Psoas muscle (tissue), 8 donors: ENCODE data around the gene HMX2. TPM values are rescaled to one million over a fixed set of nuclear protein-coding genes. Genes with fewer than 3 reads are reported as not detected.

Experiments
- ATAC-seq, 4 donors: fragments of 200-7000 bp; cut with Tn5 transposase; one replicate each; pipeline ENCODE4 v1.9.1; 2020; ENCODE audit warnings: moderate library complexity in 3 of 4, mild to moderate bottlenecking in 2 of 4
- DNase-seq, 2 donors: peaks; one replicate each; pipeline ENCODE4 v3.0.0-alpha.2; 2020
- H3K27ac ChIP-seq: fragments of 200-600 bp; one replicate; pipeline ENCODE4 v1.8.0; 2022
- H3K27me3 ChIP-seq, 3 donors: fragments of 200-600 bp in 1 of 3; one replicate each; pipeline versions ENCODE4 v1.6.1 to v1.8.0; 2013 to 2022; ENCODE audit warnings: low read length in 2 of 3, mild to moderate bottlenecking in 2 of 3, moderate library complexity in 1 of 3; ENCODE audit not compliant: insufficient read depth in 3 of 3
- H3K36me3 ChIP-seq, 2 donors: fragments of 200-600 bp in 1 of 2; one replicate each; pipeline versions ENCODE4 v1.6.1 to v1.8.0; 2013 to 2022; ENCODE audit warnings: low read depth in 1 of 2, mild to moderate bottlenecking in 1 of 2, moderate library complexity in 1 of 2; ENCODE audit not compliant: insufficient read depth in 1 of 2
- H3K4me1 ChIP-seq: fragments of 200-600 bp; one replicate; pipeline ENCODE4 v1.8.0; 2022
- H3K4me3 ChIP-seq: fragments of 200-600 bp; one replicate; pipeline ENCODE4 v1.8.0; 2022; ENCODE audit warnings: mild to moderate bottlenecking
- H3K9me3 ChIP-seq: fragments of 200-600 bp; one replicate; pipeline ENCODE4 v1.8.0; 2022
- CTCF ChIP-seq: fragments of 200-600 bp; IDR thresholded peaks from one replicate; pipeline ENCODE4 v1.8.0; 2022; ENCODE audit warnings: antibody characterized with exemption
- WGBS, 3 donors: extraction: QIAGEN DNeasy Blood & Tissue Kit; methylation state at CpG; one replicate each; pipeline versions ENCODE4 v1.1.6 to v1.1.7; 2013; 5-methylcytosine and 5-hydroxymethylcytosine counted together
- intact Hi-C, 2 donors: fragments of 100-400 bp; cut with DNase I; formaldehyde crosslinking; loops; one replicate each; pipeline versions ENCODE4 v1.11.0 to v1.14.2; 2022
- polyA plus RNA-seq, 3 donors: library from polyadenylated mRNA; stranded (reverse); fragments of 200-250 nt; gene quantifications; one replicate each; pipeline ENCODE4 v1.2.3, GENCODE V29; 2013
- total RNA-seq, 4 donors: library from RNA; stranded (reverse); fragmentation: NEBNext Ultra II Directional in 2 of 4; extraction: Animal tissue kit (Norgen Biotek cat#: 25700) in 2 of 4; gene quantifications; one replicate each; pipeline versions ENCODE4 v1.2.1 to v1.2.4, GENCODE V29; 2021 to 2023
- donor health status: healthy with polysubstance abuse.
- donor health status: DM: no; HTN: no; CAD: no; lungs with moderate emphysema.
- donor health status: Bipolar disorder and iron deficiency.
- donor health status: healthy.
- donor health status: DM: yes; HTN: yes; CAD: no.
- donor health status: DM: no; HTN: no; CAD: no.
- donor health status: DM: no; HTN: no; CAD: no.
- donor health status: DM: yes; HTN: yes; CAD: no.

HMX2 gene
- total and polyA plus RNA-seq, 7 donors = not detected

DNA sequence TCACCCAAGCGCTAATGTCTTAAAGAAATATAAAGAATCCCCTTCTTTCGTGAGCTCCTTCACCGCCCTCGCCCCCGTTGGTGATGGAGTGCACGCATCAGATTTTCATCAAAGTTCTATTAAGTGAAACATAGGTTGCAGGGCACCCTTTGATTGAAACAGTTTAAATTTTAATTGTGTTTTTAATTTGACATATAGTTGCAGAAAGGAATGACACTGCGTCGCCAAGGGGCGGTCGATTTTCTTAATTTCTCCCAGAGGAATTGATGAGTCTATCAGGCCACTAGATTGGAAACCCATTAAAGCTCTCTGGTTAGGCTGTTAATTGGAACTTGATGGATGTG lies 4.1 kb upstream of the HMX2 start:
- no peak overlapping the region for H3K4me3 ChIP-seq
- intact Hi-C loops = no loop called here
- H3K27ac ChIP-seq = no peak overlapping the region
- WGBS, 3 donors = 10 to 17% (median 10%) methylated on average over 10 of the region's 10 CpGs
- DNase-seq = no peak
- H3K36me3 ChIP-seq = no peaks in the 10 kb centered on the region
- H3K27me3 ChIP-seq = peaks cover 0 to 100% (median 69%) of the 10 kb centered on the region in 3 donors
- ATAC-seq = no peak
- TF ChIP-seq CTCF = no peak
- H3K4me1 ChIP-seq = peaks cover 5% of the 10 kb centered on the region
- no peaks in the 10 kb centered on the region for H3K9me3 ChIP-seq

DNA sequence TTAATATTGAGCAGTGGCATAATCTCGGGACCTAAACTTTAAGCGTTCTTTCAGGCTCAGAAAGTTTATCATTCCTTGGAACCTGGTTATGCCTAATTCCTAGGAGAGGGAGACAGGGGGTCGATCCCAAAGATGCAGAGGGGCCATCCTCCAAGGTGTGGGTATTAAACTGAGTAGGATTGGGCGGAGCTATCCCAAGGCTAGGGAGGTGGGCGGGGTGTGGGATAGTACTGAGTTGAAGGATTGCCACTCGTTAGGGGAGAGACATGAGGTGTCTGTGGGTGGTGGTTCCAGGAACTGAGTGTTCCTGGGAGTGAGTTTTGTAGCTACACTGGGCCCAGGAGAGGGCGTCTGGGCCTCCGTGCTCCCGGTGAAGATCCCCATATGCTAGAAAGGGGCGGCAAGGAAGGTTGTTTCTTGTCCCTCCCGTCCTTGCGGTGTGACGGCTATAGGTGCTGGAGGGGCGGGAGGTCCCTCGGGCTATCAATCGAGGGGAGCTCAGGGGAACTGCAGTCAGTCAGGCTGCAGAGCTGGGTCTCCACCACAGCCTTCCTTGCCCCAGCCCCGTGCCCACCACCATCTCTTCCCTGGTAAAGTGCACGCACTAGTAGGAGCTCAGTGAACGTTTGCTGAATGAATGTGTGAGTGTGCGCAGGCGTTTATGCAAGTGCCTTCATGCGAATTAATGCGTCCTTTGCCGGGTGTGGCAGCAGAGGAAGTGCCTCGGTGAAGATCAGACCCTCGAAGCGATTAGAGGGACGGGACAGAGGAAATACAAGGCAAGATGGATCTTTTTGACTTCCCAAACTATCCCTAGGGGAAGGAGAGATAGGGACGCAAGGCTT lies 3.0 kb upstream of the HMX2 start:
- intact Hi-C loops = no loop called here

DNA sequence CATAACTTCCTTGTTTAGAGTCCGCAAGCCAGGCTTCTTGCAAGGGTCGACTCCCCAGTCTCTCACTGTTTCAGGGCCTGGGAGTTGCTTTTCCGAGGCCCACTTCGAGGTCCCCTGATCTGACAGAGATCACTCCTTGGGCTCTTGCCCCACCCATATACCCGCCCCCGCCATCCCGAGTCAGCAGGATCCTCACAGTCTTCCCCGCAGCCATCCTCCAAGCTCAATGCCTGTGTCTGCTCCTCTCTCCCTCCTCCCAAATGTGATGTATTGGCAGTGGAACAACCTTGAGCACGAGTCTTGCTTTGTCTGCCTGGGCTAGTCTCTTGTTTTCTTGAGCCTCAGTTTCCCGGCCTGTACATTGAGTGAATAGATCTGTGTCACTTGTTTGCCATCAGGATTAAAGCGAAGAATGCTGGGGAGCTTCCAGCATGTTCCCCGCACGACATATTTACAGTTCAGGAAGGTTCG lies 2.4 kb upstream of the HMX2 start:
- no peaks in the 10 kb centered on the region for H3K36me3 ChIP-seq
- H3K27me3 ChIP-seq = peaks cover 0 to 100% (median 75%) of the 10 kb centered on the region in 3 donors
- DNase-seq (no peak), ATAC-seq (no peak)
- peaks cover 17% of the 10 kb centered on the region for H3K4me1 ChIP-seq
- no peak for TF ChIP-seq CTCF
- no peaks in the 10 kb centered on the region for H3K9me3 ChIP-seq
- WGBS, 3 donors = 5% methylated on average over 14 of the region's 14 CpGs
- H3K4me3 ChIP-seq = no peak overlapping the region
- intact Hi-C loops = no loop called here
- H3K27ac ChIP-seq = no peak overlapping the region

More for the DNA sequence above, 3.0 kb upstream of the HMX2 start:
- 2 to 4% (median 3%) methylated on average over 29 of the region's 29 CpGs for WGBS, 3 donors
- no peak for ATAC-seq
- no peak for DNase-seq
- H3K4me3 ChIP-seq = no peak overlapping the region
- no peaks in the 10 kb centered on the region for H3K9me3 ChIP-seq
- no peaks in the 10 kb centered on the region for H3K36me3 ChIP-seq
- H3K4me1 ChIP-seq = peaks cover 10% of the 10 kb centered on the region
- no peak overlapping the region for H3K27ac ChIP-seq
- H3K27me3 ChIP-seq = peaks cover 0 to 100% (median 77%) of the 10 kb centered on the region in 3 donors
- TF ChIP-seq CTCF = no peak

DNA sequence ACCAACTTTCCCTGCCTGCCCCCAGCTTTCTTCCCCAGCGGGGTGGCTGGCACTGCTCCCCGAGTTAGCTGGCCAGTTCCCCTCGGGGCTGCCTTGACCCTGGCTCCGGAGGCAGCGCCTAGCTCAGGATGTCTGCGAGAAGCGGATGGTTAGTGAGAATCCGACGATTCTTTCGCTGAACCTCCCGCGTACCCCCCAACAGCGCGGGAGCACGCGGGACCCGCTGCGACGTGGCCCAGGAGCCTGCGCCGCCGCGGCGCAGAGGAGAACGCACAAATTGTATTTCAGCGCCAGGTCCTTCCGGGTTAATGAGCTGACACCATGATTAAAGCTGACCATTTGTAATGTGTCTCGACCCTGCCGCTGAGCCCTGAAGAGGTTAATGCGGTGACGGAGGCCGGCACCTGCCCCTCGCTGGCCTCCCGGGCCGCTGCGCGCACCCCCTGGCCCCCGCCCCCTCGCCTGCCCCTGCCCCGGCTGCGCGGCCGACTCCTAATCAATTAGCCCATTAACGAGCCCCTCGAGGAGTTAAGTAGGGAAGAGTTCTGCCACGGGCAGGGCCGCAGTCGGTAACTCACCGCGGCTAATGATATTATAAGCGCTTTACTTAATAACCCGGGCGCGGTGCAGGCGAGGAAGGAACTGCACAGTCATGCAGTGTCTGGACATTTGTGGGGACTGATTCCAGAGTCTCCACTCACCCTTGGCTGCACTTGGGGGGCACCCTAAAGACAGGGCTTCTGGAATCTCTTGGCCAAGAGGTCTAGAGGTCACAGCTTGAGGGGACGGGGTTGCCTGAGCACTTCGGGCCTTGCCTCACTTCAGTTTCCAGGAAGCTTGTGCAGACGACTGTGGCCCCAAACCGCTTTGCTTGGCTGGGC lies 1.7 kb upstream of the HMX2 start:
- Histone ChIP-seq H3K27ac (no peak overlapping the region), H3K36me3 (no peaks in the 10 kb centered on the region), H3K27me3 (peaks cover 0 to 100% (median 77%) of the 10 kb centered on the region in 3 donors), H3K9me3 (no peaks in the 10 kb centered on the region), H3K4me1 (peaks cover 24% of the 10 kb centered on the region), H3K4me3 (peak overlapping the region; percentile 54)
- DNase-seq = no peak
- intact Hi-C loops = no loop called here
- 3 to 4% (median 4%) methylated on average over 58 to 59 of the region's 59 CpGs for WGBS, 3 donors
- ATAC-seq = peak in 2 of 4 donors; percentile 33 to 42
- TF ChIP-seq CTCF = no peak
